GM18511 (cell line): ENCODE results near the gene FAM3B.
"Not testable (repeated sequence)": the region's sequence is repeated elsewhere in the genome, so short reads cannot be mapped to it uniquely, and the experiment has no call there.

ENCODE experiments used
- ATAC-seq: cut with Tn5 transposase; IDR thresholded peaks from one replicate; pipeline ENCODE4 v1.9.1; 2021; ENCODE audit warnings: mild to moderate bottlenecking, moderate library complexity; ENCODE audit not compliant: unreplicated experiment

Gene FAM3B, protein sequence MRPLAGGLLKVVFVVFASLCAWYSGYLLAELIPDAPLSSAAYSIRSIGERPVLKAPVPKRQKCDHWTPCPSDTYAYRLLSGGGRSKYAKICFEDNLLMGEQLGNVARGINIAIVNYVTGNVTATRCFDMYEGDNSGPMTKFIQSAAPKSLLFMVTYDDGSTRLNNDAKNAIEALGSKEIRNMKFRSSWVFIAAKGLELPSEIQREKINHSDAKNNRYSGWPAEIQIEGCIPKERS

DNA sequence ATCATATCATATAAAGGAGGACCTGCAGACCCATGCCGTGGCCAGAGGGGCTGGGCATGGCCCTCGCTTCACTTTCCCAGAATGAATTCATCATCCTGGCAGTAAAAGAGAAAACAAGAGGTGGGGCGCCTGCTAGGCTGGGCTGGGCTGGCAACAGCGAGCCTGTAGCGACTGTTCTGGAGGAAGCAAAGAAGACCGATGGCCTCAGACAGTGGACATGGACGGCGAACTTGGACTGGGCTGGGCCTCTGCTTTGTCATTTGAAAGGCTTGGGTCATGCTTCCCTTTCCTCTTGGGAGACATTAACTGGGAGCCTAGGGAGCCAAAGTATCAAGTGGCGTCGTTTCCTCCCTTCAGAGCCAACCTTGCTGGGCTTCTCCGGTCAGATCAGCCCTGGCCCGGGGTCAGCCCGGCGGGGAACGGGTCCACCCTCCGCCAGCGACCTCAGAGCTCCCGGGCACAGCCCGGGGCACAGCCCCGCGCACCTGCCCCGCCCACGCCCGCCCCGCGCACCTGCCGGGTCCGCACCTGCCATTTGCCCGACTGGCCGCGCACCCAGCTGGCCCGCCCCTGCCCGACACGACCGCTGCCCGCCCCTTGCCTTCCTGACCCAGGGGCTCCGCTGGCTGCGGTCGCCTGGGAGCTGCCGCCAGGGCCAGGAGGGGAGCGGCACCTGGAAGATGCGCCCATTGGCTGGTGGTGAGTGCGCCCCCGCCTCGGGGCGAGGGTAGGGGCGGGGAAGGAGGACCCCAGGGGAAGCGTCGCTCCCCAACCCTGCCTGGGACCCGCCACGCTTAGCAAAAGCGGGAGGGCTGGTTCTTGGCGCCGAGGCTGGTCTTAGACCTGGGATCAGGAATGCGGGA lies at the start of gene FAM3B:
Gene FAM3B (plus strand): TSS at position 602 of the 863 bp plus-strand sequence. CDS start 79 bp downstream, at position 681.
- no peak for ATAC-seq

DNA sequence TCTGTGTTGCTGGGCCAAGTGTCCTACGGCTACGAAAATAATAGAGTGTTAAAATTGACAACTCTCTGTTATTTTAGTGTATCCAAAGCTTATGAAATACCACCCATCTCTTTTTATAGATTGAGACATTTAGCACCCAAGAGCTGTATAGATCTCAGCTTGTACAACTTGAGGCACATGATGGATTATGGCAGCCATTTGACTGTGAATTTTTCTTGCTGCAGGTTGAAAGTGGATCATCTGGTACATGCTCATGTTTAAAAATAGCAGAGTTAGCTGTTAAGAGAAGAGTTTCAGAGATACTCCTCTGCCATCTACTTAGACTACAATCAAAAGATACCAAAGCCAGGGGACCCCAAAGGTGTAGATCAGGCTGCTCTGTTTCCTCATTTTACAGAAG lies 49.3 kb upstream of the FAM3B start:
- no peak for ATAC-seq

DNA sequence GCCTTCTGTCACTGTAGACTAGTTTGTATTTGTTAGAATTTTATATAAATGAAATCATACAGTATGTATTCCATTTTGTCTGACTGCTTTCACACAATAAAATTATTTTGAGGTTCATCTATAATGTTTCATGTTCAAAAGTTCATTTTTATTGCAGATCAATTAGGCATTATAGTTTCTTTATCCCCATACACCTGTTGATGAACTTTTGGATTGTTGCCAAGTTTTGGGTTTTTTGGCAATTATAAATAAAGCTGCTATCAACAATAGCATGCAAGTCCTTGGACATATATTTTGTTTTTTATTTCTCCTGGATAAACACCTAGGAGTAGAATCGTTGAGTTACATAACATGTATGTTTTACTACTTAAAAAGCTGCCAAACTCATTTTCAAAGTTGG lies 47.1 kb upstream of the FAM3B start:
- no peak for ATAC-seq

DNA sequence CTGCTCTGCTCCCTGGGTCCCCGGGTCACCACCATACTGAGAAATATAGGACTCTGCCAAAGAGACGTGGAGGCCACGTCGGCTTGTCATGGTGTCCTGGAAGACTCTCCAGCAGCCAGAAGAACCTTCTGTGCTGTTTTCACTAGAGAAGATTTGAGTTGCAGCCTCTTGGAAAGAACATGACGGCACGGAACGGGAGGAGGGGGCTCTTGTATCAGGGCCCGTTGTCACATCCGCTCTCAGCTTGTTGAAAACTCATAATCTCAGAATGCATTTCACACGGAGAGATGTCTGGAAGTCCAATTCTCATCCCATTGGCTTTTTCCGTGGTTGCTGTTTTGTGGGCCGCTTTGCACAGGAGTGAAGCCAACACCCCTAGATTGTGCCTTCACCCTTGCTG lies 39.4 kb upstream of the FAM3B start:
- no peak for ATAC-seq

DNA sequence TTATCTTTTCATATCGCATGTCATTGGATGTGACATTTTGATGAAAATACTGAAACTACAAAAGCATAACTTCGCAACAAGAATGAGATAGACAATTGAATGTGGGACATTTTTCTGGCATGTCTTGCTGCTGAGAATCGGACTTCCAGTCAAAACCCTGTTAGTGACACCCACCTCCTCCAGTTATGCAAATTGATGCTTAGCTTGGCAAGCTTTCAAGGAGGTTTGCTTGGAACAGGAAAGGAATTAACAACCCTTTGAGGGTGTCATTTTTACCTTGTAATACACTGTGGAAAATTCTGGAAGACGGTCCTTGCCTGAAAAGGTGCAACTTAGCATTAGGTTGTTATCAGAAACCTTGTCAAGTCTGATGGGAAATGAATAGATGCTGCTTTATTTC lies 38.8 kb upstream of the FAM3B start:
- ATAC-seq, result no peak

DNA sequence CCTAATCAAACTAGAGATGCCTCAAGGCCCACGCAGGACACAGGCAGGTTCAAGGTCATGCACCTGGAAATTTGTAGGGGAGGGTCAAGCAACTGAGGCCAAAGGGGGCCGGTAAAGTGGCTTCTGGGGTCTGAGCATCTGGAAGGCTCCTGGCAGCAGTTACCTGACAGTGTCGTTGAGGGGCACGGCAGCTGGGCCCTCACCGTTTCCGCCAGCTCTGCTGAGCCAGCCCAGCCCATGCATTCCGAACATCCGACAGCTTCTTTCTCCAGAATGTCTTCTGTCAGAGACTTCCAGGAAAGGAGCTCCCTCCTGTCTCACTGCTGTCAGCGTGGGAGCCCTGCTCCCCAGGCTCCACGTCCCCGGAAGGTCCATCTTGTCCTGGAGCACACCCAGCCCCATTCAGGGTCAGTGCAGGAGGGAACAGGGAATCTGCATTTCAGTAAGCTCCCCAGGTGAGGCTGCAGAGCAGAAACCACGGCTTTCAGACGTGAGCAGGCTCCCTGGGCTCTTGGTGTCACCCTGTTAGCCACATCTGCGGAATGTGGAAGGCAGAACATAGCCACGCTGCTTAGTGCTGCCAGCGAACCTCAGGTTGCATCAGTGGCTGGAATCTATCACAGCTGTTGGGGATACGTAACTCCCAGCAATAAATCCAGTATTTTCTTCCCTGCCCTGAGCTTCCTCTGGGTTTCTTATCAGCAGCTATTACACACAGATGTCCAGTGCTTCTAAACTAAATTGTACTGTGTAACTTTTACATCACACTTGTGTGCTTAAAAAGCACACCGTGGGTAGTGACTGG lies 36.3 kb upstream of the FAM3B start:
- no peak for ATAC-seq

DNA sequence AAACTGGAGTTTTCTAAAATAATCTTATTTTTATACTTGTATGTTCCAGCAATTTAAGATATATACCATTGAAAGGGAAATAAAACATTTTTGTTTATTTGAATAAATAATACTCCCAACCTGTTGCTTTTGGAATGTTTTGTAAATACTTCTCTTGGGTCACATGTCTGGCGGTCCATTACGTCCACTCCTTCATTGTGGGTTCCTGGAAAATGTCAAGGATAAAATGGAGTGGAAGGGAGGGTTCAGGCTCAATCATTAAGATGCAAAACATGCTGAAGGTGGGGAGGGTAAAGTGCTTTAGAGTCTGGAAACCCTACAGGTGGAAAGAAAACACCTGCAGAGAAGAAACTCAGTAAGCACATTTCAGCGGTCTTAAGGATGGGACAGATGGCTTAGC lies 34.2 kb upstream of the FAM3B start:
- no peak for ATAC-seq

DNA sequence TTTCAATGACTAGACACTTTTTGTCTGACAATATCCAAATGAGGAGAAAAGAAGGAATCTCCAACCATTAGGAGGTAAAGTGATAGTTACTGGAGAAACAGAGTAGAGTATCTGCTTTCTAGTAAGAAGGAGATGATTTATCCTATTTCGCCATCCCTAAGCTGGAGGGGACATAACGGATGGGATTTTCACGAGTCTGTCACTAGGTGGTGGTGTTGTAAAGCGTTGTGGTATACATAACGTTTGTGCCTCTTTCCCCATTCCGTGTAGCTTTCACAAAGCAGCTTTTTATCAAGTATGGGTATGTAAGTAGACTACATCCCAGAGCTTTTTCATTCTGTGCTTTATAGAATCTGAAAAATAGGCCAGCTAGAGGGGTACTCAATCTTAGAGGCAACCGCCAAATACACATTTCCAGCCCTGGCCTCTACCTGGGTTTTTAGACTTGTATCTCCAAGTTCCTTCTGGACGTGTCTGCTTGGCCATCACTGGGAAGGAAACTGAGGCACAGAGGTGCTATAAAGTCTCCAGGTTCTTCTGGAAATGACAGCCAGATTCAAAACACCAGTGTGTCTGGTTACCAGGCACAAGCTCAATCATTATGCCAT lies 33.3 kb upstream of the FAM3B start:
- peak; percentile 75 for ATAC-seq

DNA sequence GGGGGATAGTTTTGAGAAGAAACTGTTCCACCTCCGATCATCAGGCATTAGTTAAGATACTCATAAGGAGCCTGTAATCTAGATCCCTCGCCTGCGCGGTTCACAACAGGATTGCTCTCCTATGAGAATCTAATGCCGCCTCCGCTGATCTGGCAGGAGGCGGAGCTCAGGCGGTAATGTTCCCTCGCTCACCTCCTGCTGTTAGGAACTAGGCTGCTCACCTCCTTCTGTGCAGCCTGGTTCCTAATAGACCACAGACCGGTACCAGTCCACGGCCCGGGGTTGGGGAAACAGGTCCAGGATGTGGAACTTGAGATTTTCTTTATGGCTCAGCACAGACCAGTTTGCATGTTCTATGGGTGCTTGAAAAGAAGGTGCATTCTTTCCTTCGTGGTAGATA lies 27.2 kb upstream of the FAM3B start:
- no peak for ATAC-seq

DNA sequence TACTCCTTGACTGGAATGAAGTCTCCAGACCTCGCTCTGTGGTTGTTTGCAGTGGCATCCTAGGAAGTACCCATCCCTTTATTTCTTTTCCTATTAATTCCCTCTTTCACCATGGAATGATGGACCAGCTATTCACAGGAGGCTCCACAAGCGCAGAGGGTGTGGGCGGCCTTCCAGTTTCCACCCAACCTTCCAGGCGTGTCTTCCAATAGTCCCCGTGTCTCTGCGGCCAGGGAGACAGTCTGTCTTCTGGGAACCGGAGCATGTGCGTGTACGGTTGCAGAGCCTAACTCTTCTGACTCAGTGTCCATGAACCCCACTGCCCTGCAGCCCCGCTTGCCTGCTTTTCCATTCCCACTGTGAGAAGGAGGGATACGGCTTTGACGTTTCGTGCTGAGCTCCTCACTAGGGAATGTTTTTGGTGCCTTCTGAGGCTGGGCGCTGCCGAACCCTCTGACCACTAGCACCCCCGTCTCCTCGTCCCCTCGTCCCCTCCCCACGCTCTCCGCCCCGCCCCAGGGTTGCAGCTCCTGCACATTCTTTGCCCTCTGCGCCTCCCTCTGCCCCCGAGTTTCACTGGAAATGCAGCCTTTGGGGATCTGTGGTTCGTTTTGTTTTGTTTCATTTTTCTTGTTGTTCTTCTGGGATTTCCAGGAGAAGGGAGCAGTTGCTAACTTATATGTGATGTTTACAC lies 26.3 kb upstream of the FAM3B start:
- no peak for ATAC-seq

DNA sequence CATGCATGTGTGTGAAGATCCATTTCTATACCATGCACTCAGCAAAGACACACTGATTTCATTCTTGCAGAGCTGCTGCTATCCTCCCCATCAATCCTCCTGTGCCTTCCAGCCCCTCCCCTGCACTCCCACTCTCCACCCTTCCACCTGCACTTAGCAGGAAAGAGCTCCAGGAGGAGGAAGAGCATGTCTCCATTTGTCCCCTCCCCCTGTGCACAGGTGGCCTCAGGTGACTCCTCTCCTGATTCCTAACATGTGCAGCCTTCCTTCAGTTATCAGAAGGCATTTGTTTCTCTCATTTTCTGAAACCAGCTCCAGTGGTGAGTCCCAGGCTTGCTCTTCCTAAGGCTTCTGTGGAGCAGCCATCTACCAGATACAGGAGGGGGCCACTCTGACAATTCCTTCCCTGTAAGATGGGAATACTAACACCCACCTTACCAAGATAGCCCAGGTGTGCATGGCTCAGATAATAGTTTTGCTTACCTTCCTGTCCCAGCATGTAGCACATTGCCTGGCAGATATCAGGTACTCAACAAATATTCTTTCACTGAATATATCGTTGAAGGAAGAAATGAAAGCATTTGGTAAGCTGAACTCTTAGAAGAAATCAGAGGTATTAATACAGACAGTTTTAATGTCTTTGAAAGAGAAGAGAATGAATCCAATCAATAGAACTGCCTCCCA lies 21.9 kb upstream of the FAM3B start:
- no peak for ATAC-seq

DNA sequence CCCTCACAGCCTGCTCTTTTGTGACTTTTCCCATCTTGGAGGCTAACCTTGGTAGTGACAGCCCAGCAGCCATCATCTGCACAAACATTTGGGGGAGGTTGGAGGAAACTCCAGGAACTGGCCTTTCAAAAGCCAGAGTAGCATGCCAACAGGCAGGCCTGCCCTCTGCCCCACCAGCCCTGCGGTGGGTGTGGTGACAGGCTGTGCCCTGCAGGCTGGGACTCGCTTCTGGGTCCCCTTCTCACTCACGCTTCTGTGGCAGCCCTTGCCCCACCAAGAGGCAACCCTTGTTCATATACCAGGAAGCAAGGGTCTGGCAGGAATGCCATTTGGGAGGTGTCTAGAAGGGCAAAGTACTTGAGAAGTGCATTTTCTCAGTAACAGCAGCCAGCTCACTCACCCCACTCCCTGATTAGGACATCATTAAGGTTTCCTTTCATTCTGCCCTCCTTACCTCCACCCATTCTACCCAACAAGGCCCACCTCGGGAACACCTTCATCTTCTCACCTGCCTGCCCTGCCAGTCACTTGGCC lies 20.8 kb upstream of the FAM3B start:
- no peak for ATAC-seq

DNA sequence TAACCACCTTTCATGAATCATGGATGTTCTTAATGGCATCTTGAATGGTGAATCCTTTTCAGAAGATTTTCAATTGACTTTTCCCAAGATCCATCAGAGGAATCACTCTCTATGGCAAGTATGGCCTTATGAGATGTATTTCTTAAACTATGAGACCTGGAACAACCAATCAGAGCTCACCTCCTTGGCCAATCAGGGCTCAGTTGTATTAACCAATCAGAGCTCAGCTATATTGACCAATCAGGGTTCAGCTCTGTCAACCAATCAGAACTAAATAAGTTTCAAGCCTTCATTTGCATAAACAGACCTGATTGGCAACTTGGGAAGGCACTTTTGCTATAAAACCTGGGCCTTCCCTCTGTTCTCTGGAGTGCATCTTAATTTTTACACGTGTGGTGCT lies 13.6 kb upstream of the FAM3B start:
- ATAC-seq, result no peak

DNA sequence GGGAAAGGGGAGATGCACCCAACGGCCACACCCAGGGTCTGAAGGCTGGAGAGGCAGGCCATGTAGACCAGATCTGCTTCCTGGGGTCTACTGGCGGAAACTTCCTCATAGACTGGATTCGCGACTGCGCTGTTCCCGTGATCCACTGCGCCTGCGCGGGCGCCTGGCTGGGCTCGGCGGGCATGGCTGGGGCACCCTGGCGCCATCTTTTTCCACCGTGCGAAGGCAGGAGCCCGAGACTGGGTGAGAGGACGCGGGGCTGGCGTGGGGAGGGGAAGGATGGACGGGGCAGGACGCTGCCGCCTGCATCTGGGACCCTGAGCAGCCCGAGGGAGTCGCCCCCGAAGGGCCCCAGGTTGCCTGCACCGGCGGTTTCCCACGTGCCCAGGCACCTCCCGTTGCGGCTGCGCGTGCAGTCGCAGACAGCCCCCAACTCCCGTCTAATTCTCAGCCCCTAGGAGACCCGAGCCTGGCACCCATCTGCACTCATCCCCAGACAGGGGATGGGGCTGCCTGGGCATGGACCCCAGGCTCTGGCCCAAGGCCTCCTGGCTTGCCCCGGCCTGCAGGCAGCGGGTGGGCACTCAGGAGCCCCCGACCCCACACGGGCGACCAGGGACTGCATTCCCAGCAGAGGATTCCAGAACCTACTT lies 12.4 kb upstream of the FAM3B start:
- no peak for ATAC-seq

DNA sequence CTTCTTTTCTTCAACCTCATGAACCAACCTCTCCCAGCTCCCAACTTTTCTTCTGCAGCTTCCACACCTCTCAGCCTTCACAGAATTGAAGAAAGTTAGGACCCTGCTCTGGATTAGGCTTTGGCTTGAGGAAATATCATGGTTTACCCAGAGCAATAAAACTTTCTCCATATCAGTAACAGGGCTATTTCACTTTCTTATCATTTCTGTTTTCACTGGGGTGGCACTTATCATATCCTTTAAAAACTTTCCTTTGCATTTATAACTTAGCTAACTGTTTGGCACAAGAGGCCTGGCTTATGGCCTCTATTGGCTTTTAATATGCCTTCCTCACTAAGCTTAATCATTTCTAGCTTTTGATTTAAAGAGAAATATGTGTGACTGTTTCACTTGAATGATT lies 9.4 kb upstream of the FAM3B start:
- no peak for ATAC-seq

DNA sequence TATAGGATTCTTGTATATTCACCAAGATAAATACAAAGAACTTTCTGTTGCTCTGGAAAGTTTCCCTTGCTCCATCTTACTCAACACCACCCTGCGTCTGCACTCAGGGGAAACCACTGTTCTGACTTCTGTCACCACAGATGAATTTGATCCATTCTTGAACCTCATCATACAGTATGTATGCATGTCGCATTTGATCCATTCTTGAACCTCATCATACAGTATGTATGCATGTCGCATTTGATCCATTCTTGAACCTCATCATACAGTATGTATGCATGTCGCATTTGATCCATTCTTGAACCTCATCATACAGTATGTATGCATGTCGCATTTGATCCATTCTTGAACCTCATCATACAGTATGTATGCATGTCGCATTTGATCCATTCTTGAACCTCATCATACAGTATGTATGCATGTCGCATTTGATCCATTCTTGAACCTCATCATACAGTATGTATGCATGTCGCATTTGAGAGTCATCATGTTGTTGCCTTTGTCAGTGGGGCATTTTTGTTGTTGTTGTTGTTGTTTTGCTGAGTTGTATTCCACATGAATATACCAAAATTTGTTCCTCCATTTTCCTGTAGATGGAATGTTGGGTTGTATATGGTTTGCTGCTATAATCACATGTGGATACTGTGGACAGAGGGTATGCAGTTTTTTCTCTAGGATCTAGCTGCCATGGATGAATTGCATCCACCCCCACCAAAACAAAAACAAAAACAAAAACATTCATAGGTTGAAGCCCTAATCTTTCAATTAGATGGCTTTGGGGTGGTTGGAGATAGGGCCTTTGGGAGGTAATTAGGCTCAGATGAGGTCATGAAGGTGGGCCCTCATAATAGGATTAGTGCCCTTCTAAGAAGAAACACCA lies 3.1 kb upstream of the FAM3B start:
- ATAC-seq, result not testable (repeated sequence)

DNA sequence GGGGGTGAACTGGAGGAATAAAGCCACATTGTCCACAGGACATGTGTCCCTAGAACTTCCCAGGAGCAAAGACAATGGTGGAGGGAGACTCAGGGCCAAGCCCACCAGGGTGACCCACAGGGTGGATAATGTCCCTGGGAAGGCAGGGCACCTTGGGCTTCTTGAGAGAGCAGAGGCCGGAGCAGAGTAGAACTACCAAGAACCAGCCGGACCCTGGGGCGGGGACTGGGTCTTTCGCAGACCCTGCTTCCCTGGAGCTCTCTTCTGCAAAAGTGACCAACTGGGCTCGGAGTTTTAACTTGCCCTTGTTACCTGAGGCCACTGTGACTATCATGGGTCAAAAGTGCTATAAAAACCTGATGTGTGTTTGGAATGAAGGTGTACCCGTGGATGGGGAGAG lies 875 bp upstream of the FAM3B start:
- ATAC-seq, result no peak

DNA sequence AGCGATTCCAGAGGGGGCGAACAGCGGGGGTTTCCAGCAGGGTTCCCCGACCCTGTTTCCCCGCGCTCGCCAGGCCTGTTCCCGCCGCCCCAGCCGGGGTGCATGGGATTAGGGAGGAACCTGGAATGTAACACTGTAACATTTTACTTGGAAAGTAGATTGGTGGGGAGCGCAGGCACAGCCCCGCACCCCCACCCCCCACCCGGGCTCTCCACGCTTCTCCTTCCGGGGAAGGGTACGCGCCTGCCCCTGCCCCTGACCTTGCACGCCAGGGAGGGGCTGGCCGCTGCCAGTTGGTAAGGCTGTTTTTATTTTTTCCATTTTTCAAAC lies 427 bp downstream of the FAM3B start:
- no peak for ATAC-seq
